ENCODE results near the gene ASNSD1. TPM values are rescaled to one million over a fixed set of nuclear protein-coding genes. Genes with fewer than 3 reads are reported as not detected.

ASNSD1 gene
- total RNA-seq, 3 donors from 2014 or later (not counting 1 experiment from before 2014, with no cell fraction given): 17.5 to 30.4 (median 30.3) TPM

GRCh38 chr2:189624648-189625355 lies 36.5 kb upstream of the ASNSD1 start:
- peaks cover 3 to 9% of the 10 kb centered on the region in 2 donors for H3K4me1 Mint-ChIP-seq
- no peak overlapping the region for H3K27ac Mint-ChIP-seq
- 52% methylated on average over 3 of the region's 3 CpGs for WGBS (ENCODE audit: insufficient coverage)
- intact Hi-C loops (cut with micrococcal nuclease): no loop called here
- Histone ChIP-seq H3K4me1 (ENCODE audit: control insufficient read depth, insufficient read depth, low read length) (no peaks in the 10 kb centered on the region), H3K27ac (ENCODE audit: low read length) (no peak overlapping the region), H3K27me3 (ENCODE audit: control insufficient read depth, insufficient read depth, low read length) (no peaks in the 10 kb centered on the region), H3K36me3 (ENCODE audit: control insufficient read depth, insufficient read depth, low read length) (no peaks in the 10 kb centered on the region), H3K4me3 (ENCODE audit: low read length) (no peak overlapping the region), H3K9me3 (ENCODE audit: control insufficient read depth, insufficient read depth, low read length) (no peaks in the 10 kb centered on the region)
- H3K36me3 Mint-ChIP-seq: no peaks in the 10 kb centered on the region
- no peaks in the 10 kb centered on the region for H3K9me3 Mint-ChIP-seq
- DNase-seq (no peak), ATAC-seq (no peak)
- H3K4me3 Mint-ChIP-seq: no peak overlapping the region
- H3K27me3 Mint-ChIP-seq (ENCODE audit: low read depth in 2 of 2): no peaks in the 10 kb centered on the region
- TF ChIP-seq CTCF (IDR thresholded peaks at IDR 0.05): no peak

- ATAC-seq (no peak), DNase-seq (no peak)
- Histone ChIP-seq H3K4me3 (ENCODE audit: low read length) (no peak overlapping the region), H3K9me3 (ENCODE audit: control insufficient read depth, insufficient read depth, low read length) (no peaks in the 10 kb centered on the region), H3K36me3 (ENCODE audit: control insufficient read depth, insufficient read depth, low read length) (no peaks in the 10 kb centered on the region), H3K27me3 (ENCODE audit: control insufficient read depth, insufficient read depth, low read length) (no peaks in the 10 kb centered on the region), H3K27ac (ENCODE audit: low read length) (no peak overlapping the region), H3K4me1 (ENCODE audit: control insufficient read depth, insufficient read depth, low read length) (no peaks in the 10 kb centered on the region)
- Mint-ChIP-seq H3K4me3 (no peak overlapping the region), H3K36me3 (no peaks in the 10 kb centered on the region), H3K9me3 (no peaks in the 10 kb centered on the region), H3K4me1 (peaks cover 3 to 9% of the 10 kb centered on the region in 2 donors), H3K27me3 (ENCODE audit: low read depth in 2 of 2) (no peaks in the 10 kb centered on the region), H3K27ac (no peak overlapping the region)
- intact Hi-C loops (cut with micrococcal nuclease): no loop called here
- TF ChIP-seq CTCF (IDR thresholded peaks at IDR 0.05): no peak
- WGBS (ENCODE audit: insufficient coverage): 94% methylated on average over 2 of the region's 2 CpGs
Measured at GRCh38 chr2:189625636-189626035, 35.6 kb upstream of the ASNSD1 start.

- Mint-ChIP-seq H3K9me3 (no peaks in the 10 kb centered on the region), H3K36me3 (no peaks in the 10 kb centered on the region), H3K27me3 (ENCODE audit: low read depth in 2 of 2) (peaks cover 0 to 3% of the 10 kb centered on the region in 2 donors), H3K4me1 (peaks cover 3 to 9% of the 10 kb centered on the region in 2 donors), H3K4me3 (no peak overlapping the region), H3K27ac (no peak overlapping the region)
- intact Hi-C loops (cut with micrococcal nuclease): no loop called here
- H3K4me1 ChIP-seq (ENCODE audit: control insufficient read depth, insufficient read depth, low read length): no peaks in the 10 kb centered on the region
- H3K9me3 ChIP-seq (ENCODE audit: control insufficient read depth, insufficient read depth, low read length): no peaks in the 10 kb centered on the region
- TF ChIP-seq CTCF (IDR thresholded peaks at IDR 0.05): no peak
- ATAC-seq (no peak), DNase-seq (no peak)
- H3K36me3 ChIP-seq (ENCODE audit: control insufficient read depth, insufficient read depth, low read length): no peaks in the 10 kb centered on the region
- no peaks in the 10 kb centered on the region for H3K27me3 ChIP-seq (ENCODE audit: control insufficient read depth, insufficient read depth, low read length)
- H3K4me3 ChIP-seq (ENCODE audit: low read length): no peak overlapping the region
- WGBS (ENCODE audit: insufficient coverage): no CpG with 5 or more reads among the region's 1 CpG
- no peak overlapping the region for H3K27ac ChIP-seq (ENCODE audit: low read length)
Measured at GRCh38 chr2:189627789-189628188, 33.5 kb upstream of the ASNSD1 start.

All from natural killer cell (primary cell).